Osteocyte (in vitro differentiated cells): ENCODE results near the gene ETV3L. TPM values are rescaled to one million over a fixed set of nuclear protein-coding genes. Genes with fewer than 3 reads are reported as not detected.

Experiments used
- DNase-seq: peaks from one replicate; pipeline ENCODE4 v3.0.0; 2021; ENCODE audit warnings: mixed read lengths; ENCODE audit not compliant: unreplicated experiment; ENCODE audit errors: extremely low spot score
- H3K27ac Mint-ChIP-seq: one replicate; pipeline ENCODE4 v1.8.0; 2021; ENCODE audit warnings: mild to moderate bottlenecking, mixed read lengths; ENCODE audit not compliant: unreplicated experiment
- H3K27me3 Mint-ChIP-seq: one replicate; pipeline ENCODE4 v1.8.0; 2021; ENCODE audit warnings: mixed read lengths; ENCODE audit not compliant: unreplicated experiment
- H3K36me3 Mint-ChIP-seq: one replicate; pipeline ENCODE4 v1.8.0; 2021; ENCODE audit warnings: mixed read lengths; ENCODE audit not compliant: unreplicated experiment
- H3K4me1 Mint-ChIP-seq: one replicate; pipeline ENCODE4 v1.8.0; 2021; ENCODE audit warnings: mixed read lengths; ENCODE audit not compliant: unreplicated experiment
- H3K4me3 Mint-ChIP-seq: one replicate; pipeline ENCODE4 v1.8.0; 2021; ENCODE audit warnings: mild to moderate bottlenecking, moderate library complexity, mixed read lengths; ENCODE audit not compliant: unreplicated experiment
- H3K9me3 Mint-ChIP-seq: one replicate; pipeline ENCODE4 v1.8.0; 2021; ENCODE audit warnings: mixed read lengths; ENCODE audit not compliant: unreplicated experiment
- total RNA-seq: library from RNA; stranded (reverse); gene quantifications from 2 replicates; pipeline ENCODE4 v1.2.1, GENCODE V29; 2021
- TF ChIP-seq, protein P1 (sequence below): fragments of 200-600 bp; sonication (generic); IDR thresholded peaks from 2 replicates; pipeline ENCODE4 v1.5.0; 2021; ENCODE audit warnings: antibody characterized with exemption, mild to moderate bottlenecking, moderate library complexity

The ETV3L gene
- total RNA-seq, 1 donor from 2014 or later = not detected

DNA sequence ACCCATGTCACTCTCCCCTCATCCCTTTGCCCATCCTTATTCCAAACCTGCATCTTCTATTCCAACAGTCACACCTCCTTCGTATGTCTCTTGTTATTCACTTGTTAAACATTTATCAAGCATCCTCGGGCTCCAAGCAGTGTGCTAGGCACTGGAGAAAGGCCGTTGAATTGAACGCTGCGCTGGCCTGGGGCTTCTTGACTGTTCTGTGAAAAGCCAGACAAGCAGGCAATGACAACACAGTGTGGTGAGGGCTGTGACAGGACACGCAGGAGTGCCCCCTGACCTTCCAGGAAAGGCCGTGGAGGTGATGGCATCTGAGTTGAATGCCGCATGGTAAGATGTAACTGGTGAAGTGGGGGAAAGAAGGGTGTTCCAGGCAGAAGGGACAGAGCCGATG is 19.4 kb upstream of the ETV3L start:
- no peaks in the 10 kb centered on the region for H3K27me3 Mint-ChIP-seq
- no peak for DNase-seq
- H3K36me3 Mint-ChIP-seq = peaks cover 10% of the 10 kb centered on the region
- H3K9me3 Mint-ChIP-seq = no peaks in the 10 kb centered on the region
- TF ChIP-seq, protein P1, sequence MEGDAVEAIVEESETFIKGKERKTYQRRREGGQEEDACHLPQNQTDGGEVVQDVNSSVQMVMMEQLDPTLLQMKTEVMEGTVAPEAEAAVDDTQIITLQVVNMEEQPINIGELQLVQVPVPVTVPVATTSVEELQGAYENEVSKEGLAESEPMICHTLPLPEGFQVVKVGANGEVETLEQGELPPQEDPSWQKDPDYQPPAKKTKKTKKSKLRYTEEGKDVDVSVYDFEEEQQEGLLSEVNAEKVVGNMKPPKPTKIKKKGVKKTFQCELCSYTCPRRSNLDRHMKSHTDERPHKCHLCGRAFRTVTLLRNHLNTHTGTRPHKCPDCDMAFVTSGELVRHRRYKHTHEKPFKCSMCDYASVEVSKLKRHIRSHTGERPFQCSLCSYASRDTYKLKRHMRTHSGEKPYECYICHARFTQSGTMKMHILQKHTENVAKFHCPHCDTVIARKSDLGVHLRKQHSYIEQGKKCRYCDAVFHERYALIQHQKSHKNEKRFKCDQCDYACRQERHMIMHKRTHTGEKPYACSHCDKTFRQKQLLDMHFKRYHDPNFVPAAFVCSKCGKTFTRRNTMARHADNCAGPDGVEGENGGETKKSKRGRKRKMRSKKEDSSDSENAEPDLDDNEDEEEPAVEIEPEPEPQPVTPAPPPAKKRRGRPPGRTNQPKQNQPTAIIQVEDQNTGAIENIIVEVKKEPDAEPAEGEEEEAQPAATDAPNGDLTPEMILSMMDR = no peak
- no peak overlapping the region for H3K4me3 Mint-ChIP-seq
- H3K27ac Mint-ChIP-seq = no peak overlapping the region
- no peaks in the 10 kb centered on the region for H3K4me1 Mint-ChIP-seq

DNA sequence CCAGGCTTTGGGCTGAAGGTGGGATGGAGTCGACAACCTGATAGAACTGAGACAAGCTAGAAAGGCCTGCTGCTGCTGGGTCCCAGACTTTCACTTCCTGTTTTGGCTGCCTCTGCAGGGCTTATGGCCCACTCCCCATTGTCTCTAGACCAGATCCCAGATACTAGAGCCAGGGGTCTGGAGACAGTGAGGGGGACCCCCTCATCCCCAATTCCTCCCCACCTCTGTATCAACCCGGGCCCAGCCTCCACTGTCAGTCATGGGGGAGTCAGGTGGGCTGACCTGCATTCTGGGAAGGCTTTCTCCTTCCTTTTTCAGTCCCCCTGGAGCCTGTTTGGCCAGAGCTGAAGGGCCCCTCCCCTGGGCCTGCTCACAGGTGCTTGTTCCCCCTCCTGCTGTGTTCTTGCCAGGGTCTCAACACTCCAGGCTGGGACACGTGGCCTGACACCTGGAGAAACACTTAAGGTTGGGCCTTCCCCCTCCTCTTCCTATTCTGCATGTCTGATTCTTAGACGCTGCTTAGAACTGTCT is 18.0 kb upstream of the ETV3L start:
- Mint-ChIP-seq H3K27ac (no peak overlapping the region), H3K36me3 (peaks cover 1% of the 10 kb centered on the region), H3K4me3 (no peak overlapping the region), H3K9me3 (no peaks in the 10 kb centered on the region), H3K4me1 (no peaks in the 10 kb centered on the region), H3K27me3 (peaks cover 4% of the 10 kb centered on the region)
- DNase-seq = no peak
- TF ChIP-seq, protein P1 = no peak

DNA sequence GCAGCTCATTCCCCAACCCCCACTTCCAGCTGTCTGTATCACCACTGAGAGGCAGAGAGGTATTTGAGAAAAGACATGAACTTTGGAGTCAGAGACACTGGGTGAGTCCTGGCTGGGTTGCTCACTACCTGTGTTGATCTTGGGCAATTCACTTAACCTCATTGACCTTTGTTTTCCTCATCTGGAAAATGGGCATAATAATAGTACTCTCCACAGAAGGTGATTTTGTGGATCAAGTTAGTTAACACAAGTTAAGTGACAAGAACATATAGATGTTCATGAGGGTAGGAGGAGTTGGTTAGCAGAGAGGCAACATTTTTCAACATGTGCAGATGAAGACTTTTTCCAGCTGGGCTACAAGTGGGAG is 17.1 kb upstream of the ETV3L start:
- Mint-ChIP-seq H3K36me3 (peaks cover 1% of the 10 kb centered on the region), H3K27ac (no peak overlapping the region), H3K27me3 (peaks cover 9% of the 10 kb centered on the region), H3K9me3 (no peaks in the 10 kb centered on the region), H3K4me3 (no peak overlapping the region), H3K4me1 (no peaks in the 10 kb centered on the region)
- DNase-seq = no peak
- TF ChIP-seq, protein P1 = no peak

DNA sequence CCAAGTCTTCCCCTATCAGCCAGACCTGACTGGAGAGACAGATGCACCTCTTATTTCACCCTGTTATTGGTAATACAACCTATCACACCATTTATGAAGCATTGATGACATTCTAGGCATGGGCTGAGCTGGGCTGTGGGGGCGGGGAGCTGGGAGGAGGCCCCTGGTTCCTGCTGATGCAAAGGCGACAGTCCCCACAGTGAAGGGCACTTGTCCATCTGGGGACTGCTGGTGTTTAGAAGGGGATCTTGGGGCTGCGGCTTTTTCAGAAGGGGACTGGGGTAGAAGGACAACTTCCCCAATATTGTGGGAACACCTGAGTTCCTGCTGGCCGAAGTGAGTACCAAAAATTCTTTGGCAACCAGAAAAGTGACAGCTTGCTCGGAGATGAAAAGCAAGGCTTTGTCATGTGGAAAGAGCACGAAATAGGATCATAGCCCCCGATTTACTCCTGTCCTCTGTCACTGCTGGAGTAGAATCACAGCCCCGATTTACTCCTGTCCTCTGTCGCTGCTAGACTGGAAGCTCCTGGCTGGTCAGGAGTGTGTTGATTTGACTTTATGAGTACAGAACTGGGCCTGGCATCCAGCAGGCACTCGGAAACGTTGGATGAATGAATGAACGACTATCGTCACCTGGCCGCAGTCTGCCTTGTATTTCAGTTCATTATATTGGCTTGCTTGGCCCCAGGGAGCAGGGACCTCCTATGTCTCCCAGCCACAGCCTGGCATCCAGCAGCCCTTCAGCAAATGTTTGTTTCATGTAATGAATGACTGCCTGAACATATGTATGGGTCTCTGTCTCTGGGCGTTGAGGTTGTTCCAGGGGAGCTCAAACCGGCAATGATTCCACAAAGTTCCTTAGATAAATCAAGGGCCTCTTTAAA is 16.5 kb upstream of the ETV3L start:
- H3K27ac Mint-ChIP-seq = no peak overlapping the region
- H3K9me3 Mint-ChIP-seq = no peaks in the 10 kb centered on the region
- peaks cover 12% of the 10 kb centered on the region for H3K27me3 Mint-ChIP-seq
- no peaks in the 10 kb centered on the region for H3K4me1 Mint-ChIP-seq
- H3K4me3 Mint-ChIP-seq = no peak overlapping the region
- TF ChIP-seq, protein P1 = no peak
- H3K36me3 Mint-ChIP-seq = no peaks in the 10 kb centered on the region
- no peak for DNase-seq

DNA sequence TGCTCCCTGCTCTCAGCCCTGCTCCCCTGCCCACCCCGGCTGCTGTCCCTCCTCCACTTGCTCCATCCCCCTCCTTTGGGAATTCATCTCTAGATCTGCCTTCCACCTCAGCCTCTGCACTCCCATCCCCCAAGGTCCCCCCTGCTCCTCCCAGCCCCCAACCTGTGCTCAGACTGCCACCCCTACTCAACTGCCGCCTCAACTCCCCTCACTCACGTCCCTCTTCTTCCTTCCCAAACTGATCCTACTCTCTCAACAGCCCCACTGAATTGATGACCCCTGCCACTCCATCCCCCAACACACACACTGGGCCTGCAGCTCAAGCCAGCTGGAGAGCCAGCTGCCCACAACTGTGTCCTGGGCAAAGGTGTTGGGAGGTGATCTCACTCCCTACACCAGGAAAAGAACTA is 15.8 kb upstream of the ETV3L start:
- no peaks in the 10 kb centered on the region for H3K36me3 Mint-ChIP-seq
- H3K9me3 Mint-ChIP-seq = no peaks in the 10 kb centered on the region
- DNase-seq = no peak
- H3K27ac Mint-ChIP-seq = no peak overlapping the region
- no peaks in the 10 kb centered on the region for H3K4me1 Mint-ChIP-seq
- H3K4me3 Mint-ChIP-seq = no peak overlapping the region
- TF ChIP-seq, protein P1 = no peak
- H3K27me3 Mint-ChIP-seq = peaks cover 12% of the 10 kb centered on the region
